WTC11 (cell line): ENCODE results near the gene GRM4. TPM values are rescaled to one million over a fixed set of nuclear protein-coding genes. Genes with fewer than 3 reads are reported as not detected.

Experiments used
- ATAC-seq: fragments of 200-7000 bp; cut with Tn5 transposase; 2 replicates; pipeline ENCODE4 v1.10.0; 2021; ENCODE audit warnings: mild to moderate bottlenecking, moderate library complexity
- CTCF ChIA-PET: fragments of 300-600 bp; sonication (Branson Sonifier 250); formaldehyde crosslinking; loops from one replicate; lab custom pipeline; 2021; ENCODE audit warnings: antibody characterized with exemption; lab: Charles Lee
- POLR2A ChIA-PET: fragments of 350-600 bp; sonication (Branson Sonifier 250); formaldehyde crosslinking; loops from one replicate; lab custom pipeline; 2021; ENCODE audit warnings: antibody characterized with exemption; lab: Charles Lee
- DNase-seq: peaks from one replicate; pipeline ENCODE4 v3.0.0; 2021; ENCODE audit warnings: low spot score
- H3K27ac Mint-ChIP-seq: 2 replicates; pipeline ENCODE4 v1.8.0; 2021; ENCODE audit warnings: mixed read lengths
- H3K27me3 Mint-ChIP-seq: 2 replicates; pipeline ENCODE4 v1.8.0; 2021; ENCODE audit warnings: low read depth, mild to moderate bottlenecking, moderate library complexity, mixed read lengths
- H3K36me3 Mint-ChIP-seq: 2 replicates; pipeline ENCODE4 v1.8.0; 2021; ENCODE audit warnings: mixed read lengths
- H3K4me1 Mint-ChIP-seq: 2 replicates; pipeline ENCODE4 v1.8.0; 2022; ENCODE audit warnings: mixed read lengths
- H3K4me3 Mint-ChIP-seq: 2 replicates; pipeline ENCODE4 v1.8.0; 2021; ENCODE audit warnings: mild to moderate bottlenecking, moderate library complexity, mixed read lengths
- H3K9me3 Mint-ChIP-seq: 2 replicates; pipeline ENCODE4 v1.8.0; 2021; ENCODE audit warnings: mixed read lengths
- MXD4 ChIP-seq: fragments of 250-450 bp; sonication (Bioruptor Pico); IDR thresholded peaks from 2 replicates; pipeline ENCODE4 v1.8.0; 2021; ENCODE audit warnings: mild to moderate bottlenecking, moderate library complexity, borderline replicate concordance
- PRDM15 ChIP-seq: sonication (generic); formaldehyde crosslinking; IDR thresholded peaks from 2 replicates; pipeline ENCODE4 v1.8.0; 2022; ENCODE audit warnings: missing genetic modification reagents
- RELA ChIP-seq: sonication (generic); formaldehyde crosslinking; IDR thresholded peaks from 2 replicates; pipeline ENCODE4 v1.8.1; 2022; ENCODE audit warnings: missing genetic modification reagents, mild to moderate bottlenecking, borderline replicate concordance
- RORB ChIP-seq: fragments of 250-450 bp; sonication (Bioruptor Pico); IDR thresholded peaks from 2 replicates; pipeline ENCODE4 v1.9.0; 2021; ENCODE audit warnings: mild to moderate bottlenecking
- ZNF138 ChIP-seq: sonication (generic); formaldehyde crosslinking; conservative IDR thresholded peaks from 2 replicates; pipeline ENCODE4 v1.8.1; 2022; ENCODE audit warnings: mild to moderate bottlenecking, moderate library complexity, missing genetic modification reagents
- ZNF317 ChIP-seq: sonication (generic); formaldehyde crosslinking; IDR thresholded peaks from 2 replicates; pipeline ENCODE4 v1.8.1; 2023; ENCODE audit warnings: low read depth, mild to moderate bottlenecking, moderate library complexity, missing genetic modification reagents, borderline replicate concordance
- ZNF532 ChIP-seq: fragments of 250-450 bp; sonication (Bioruptor Pico); IDR thresholded peaks from 2 replicates; pipeline ENCODE4 v1.9.0; 2021; ENCODE audit warnings: mild to moderate bottlenecking, borderline replicate concordance
- ZSCAN18 ChIP-seq: fragments of 250-450 bp; sonication (Bioruptor Pico); IDR thresholded peaks from 2 replicates; pipeline ENCODE4 v2.1.2; 2022; ENCODE audit warnings: mild to moderate bottlenecking, moderate library complexity
- total RNA-seq: library from RNA; stranded (reverse); gene quantifications from 3 replicates; pipeline ENCODE4 v1.2.3, GENCODE V29; 2021
- TF ChIP-seq, protein P1 (sequence below): sonication (generic); formaldehyde crosslinking; IDR thresholded peaks from 2 replicates; pipeline ENCODE4 v1.8.1; 2022; ENCODE audit warnings: low read depth, missing genetic modification reagents, borderline replicate concordance
- TF ChIP-seq, protein P2 (sequence below): sonication (generic); formaldehyde crosslinking; IDR thresholded peaks from 2 replicates; pipeline ENCODE4 v1.8.0; 2023; ENCODE audit warnings: mild to moderate bottlenecking, missing genetic modification reagents

GRM4 gene
- total RNA-seq, 1 experiment from 2014 or later = 34.5 TPM

DNA sequence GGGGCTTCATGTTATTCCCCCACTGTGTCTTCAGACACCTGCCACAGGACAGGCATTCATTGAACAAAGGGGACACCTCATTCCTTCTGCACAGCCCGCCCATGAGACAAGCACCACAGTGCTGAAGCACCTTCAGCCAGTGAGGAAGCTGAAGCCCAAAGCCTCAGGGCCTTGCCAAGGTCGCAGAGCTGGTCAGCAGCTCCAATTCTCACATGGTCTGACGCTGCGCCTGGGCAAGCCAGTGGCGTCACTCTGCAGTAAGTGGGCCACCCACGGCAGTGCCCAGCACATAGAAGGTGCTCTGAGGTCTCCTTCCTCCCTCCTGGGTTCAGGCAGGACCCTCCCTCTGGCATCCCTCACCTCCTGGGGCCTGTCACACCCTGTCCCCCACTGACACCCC, 43.2 kb downstream of the GRM4 start (continued):
- TF ChIP-seq ZNF532 (CRISPR knock-in tag) (no peak), MXD4 (no peak), ZSCAN18 (CRISPR knock-in tag) (no peak), PRDM15 (CRISPR knock-in tag) (no peak), ZNF317 (CRISPR knock-in tag) (no peak), RORB (no peak), RELA (CRISPR knock-in tag) (no peak), ZNF138 (CRISPR knock-in tag) (no peak)
- TF ChIP-seq, protein P1, sequence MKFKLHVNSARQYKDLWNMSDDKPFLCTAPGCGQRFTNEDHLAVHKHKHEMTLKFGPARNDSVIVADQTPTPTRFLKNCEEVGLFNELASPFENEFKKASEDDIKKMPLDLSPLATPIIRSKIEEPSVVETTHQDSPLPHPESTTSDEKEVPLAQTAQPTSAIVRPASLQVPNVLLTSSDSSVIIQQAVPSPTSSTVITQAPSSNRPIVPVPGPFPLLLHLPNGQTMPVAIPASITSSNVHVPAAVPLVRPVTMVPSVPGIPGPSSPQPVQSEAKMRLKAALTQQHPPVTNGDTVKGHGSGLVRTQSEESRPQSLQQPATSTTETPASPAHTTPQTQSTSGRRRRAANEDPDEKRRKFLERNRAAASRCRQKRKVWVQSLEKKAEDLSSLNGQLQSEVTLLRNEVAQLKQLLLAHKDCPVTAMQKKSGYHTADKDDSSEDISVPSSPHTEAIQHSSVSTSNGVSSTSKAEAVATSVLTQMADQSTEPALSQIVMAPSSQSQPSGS (CRISPR knock-in tag) = no peak
- TF ChIP-seq, all 79 proteins: peak for 0

- Mint-ChIP-seq H3K27me3 (no peaks in the 10 kb centered on the region), H3K36me3 (peaks cover 5% of the 10 kb centered on the region; the same call in 1 of the 2 replicates), H3K9me3 (no peaks in the 10 kb centered on the region), H3K4me3 (no peak overlapping the region), H3K27ac (no peak overlapping the region), H3K4me1 (peaks cover 23% of the 10 kb centered on the region)
- DNase-seq (no peak), ATAC-seq (no peak)
- CTCF ChIA-PET = interaction anchor here (0.6 to 3.8 kb wide), 3 partner anchors 24 to 47 kb away, joined by 3 to 18 read pairs (median 4); no protein-coding TSS in a partner anchor
- POLR2A ChIA-PET = no interaction called here
- TF ChIP-seq, protein P2, sequence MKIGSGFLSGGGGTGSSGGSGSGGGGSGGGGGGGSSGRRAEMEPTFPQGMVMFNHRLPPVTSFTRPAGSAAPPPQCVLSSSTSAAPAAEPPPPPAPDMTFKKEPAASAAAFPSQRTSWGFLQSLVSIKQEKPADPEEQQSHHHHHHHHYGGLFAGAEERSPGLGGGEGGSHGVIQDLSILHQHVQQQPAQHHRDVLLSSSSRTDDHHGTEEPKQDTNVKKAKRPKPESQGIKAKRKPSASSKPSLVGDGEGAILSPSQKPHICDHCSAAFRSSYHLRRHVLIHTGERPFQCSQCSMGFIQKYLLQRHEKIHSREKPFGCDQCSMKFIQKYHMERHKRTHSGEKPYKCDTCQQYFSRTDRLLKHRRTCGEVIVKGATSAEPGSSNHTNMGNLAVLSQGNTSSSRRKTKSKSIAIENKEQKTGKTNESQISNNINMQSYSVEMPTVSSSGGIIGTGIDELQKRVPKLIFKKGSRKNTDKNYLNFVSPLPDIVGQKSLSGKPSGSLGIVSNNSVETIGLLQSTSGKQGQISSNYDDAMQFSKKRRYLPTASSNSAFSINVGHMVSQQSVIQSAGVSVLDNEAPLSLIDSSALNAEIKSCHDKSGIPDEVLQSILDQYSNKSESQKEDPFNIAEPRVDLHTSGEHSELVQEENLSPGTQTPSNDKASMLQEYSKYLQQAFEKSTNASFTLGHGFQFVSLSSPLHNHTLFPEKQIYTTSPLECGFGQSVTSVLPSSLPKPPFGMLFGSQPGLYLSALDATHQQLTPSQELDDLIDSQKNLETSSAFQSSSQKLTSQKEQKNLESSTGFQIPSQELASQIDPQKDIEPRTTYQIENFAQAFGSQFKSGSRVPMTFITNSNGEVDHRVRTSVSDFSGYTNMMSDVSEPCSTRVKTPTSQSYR (CRISPR knock-in tag) = no peak
Measured at GRCh38 chr6:34102099-34102656, 43.7 kb downstream of the GRM4 start.
